Cardiac fibroblast (primary cell): ENCODE measurements around the gene SNX10.

Experiments
- DNase-seq, 2 donors: peaks; one replicate each; pipeline versions ENCODE4 v3.0.0 to v3.0.0-alpha.2; 2010; ENCODE audit warnings: low read depth in 2 of 2
- H3K4me3 ChIP-seq, 2 donors: replicated peaks in 1 of 2; 1 replicate in 1 of 2; 2 replicates in 1 of 2; pipeline ENCODE4 v1.5.1; 2011; ENCODE audit warnings: low read depth in 2 of 2, low read length in 2 of 2, mild to moderate bottlenecking in 2 of 2, moderate library complexity in 1 of 2
- TF ChIP-seq, protein P1 (sequence below): IDR thresholded peaks from one replicate; pipeline ENCODE4 v1.5.1; 2011; ENCODE audit warnings: low read depth, mild to moderate bottlenecking, low read length, inconsistent platforms

SNX10 gene

GRCh38 chr7:26404189-26404996, 112.7 kb downstream of the SNX10 start:
- TF ChIP-seq, protein P1, sequence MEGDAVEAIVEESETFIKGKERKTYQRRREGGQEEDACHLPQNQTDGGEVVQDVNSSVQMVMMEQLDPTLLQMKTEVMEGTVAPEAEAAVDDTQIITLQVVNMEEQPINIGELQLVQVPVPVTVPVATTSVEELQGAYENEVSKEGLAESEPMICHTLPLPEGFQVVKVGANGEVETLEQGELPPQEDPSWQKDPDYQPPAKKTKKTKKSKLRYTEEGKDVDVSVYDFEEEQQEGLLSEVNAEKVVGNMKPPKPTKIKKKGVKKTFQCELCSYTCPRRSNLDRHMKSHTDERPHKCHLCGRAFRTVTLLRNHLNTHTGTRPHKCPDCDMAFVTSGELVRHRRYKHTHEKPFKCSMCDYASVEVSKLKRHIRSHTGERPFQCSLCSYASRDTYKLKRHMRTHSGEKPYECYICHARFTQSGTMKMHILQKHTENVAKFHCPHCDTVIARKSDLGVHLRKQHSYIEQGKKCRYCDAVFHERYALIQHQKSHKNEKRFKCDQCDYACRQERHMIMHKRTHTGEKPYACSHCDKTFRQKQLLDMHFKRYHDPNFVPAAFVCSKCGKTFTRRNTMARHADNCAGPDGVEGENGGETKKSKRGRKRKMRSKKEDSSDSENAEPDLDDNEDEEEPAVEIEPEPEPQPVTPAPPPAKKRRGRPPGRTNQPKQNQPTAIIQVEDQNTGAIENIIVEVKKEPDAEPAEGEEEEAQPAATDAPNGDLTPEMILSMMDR = no peak
- DNase-seq = no peak
- H3K4me3 ChIP-seq = no peak overlapping the region

- H3K4me3 ChIP-seq = no peak overlapping the region
- TF ChIP-seq, protein P1 = no peak
- DNase-seq = no peak
These were observed 114.8 kb downstream of the SNX10 start for GRCh38 chr7:26406433-26406832.

GRCh38 chr7:26409661-26410547, 118.2 kb downstream of the SNX10 start:
- no peak for DNase-seq
- TF ChIP-seq, protein P1 = no peak
- no peak overlapping the region for H3K4me3 ChIP-seq

- DNase-seq = no peak
- TF ChIP-seq, protein P1 = no peak
- no peak overlapping the region for H3K4me3 ChIP-seq
These were observed 121.5 kb downstream of the SNX10 start for GRCh38 chr7:26413007-26413691.

DNA sequence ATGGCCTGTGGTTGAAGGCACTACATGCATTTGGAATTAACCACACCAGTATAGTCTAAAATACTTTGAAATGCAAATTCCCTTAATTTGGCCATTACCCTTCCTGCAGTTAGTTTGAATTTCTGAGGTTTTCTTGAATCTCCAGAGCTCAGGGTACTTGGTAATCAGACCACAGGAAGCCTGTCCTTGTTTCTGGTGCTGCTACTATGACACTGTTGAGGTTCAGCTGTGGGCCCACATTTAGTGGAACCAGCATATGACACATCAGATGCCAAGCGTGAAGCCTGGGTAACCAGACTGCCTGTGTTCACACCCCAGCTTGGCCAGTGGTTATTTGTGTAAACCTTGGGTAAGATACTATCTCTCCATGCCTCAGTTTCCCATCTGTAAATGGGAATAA, 124.3 kb downstream of the SNX10 start:
- no peak overlapping the region for H3K4me3 ChIP-seq
- TF ChIP-seq, protein P1 = no peak
- DNase-seq = no peak

DNA sequence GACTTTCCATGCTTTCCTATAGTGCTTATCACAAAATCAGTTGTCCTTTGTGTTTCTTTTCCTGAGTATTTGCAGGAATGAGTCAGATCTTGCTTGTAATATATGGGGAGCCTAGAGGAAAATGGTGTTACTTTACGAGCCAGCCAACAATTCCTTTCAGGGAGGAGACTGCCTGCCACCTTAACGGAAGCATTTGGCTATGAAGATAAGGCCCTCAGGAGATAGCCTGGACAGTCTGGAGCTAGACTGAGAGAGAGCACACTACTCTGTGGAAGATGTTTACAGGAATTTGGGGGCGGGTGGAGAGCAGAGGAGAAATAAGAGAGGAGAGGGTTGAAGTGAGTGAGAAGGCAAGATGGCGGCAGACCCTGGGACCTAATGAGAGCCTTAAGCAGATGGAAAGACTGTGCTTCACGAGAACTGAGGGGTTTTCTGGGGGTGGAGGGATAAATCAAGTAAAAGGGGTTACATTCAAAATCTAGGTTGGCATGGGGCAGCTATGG, 126.3 kb downstream of the SNX10 start:
- DNase-seq = peak in 1 of 2 donors; percentile 0
- no peak overlapping the region for H3K4me3 ChIP-seq

More for the DNA sequence above, 126.3 kb downstream of the SNX10 start:
- TF ChIP-seq, protein P1 = no peak
